Activated B cell treated with CpG ODN at 0.5 μM for 24 hours (primary cell): ENCODE data around the gene RHOJ. TPM values are rescaled to one million over a fixed set of nuclear protein-coding genes. Genes with fewer than 3 reads are reported as not detected.
"Not testable (repeated sequence)": the region's sequence is repeated elsewhere in the genome, so short reads cannot be mapped to it uniquely, and the experiment has no call there.

Source experiments
- ATAC-seq: fragments of 200-7000 bp; cut with Tn5 transposase; one replicate; pipeline ENCODE4 v1.10.0; 2021; ENCODE audit warnings: low read depth, mild to moderate bottlenecking, moderate library complexity
- CTCF ChIA-PET: fragments of 350-600 bp; sonication (Branson Sonifier 250); formaldehyde crosslinking; loops from one replicate; lab custom pipeline; 2021; ENCODE audit warnings: antibody characterized with exemption; lab: Charles Lee
- POLR2A ChIA-PET: fragments of 350-600 bp; sonication (Branson Sonifier 250); formaldehyde crosslinking; loops from one replicate; lab custom pipeline; 2021; ENCODE audit warnings: antibody characterized with exemption; lab: Charles Lee
- DNase-seq: peaks from one replicate; pipeline ENCODE4 v3.0.0; 2022
- H3K27ac Mint-ChIP-seq: one replicate; pipeline ENCODE4 v1.8.0; 2020; ENCODE audit warnings: mixed read lengths
- H3K27me3 Mint-ChIP-seq: one replicate; pipeline ENCODE4 v1.8.0; 2021; ENCODE audit warnings: mixed read lengths
- H3K36me3 Mint-ChIP-seq: one replicate; pipeline ENCODE4 v1.8.0; 2021; ENCODE audit warnings: low read depth, mixed read lengths
- H3K4me1 Mint-ChIP-seq: one replicate; pipeline ENCODE4 v1.8.0; 2021; ENCODE audit warnings: mixed read lengths
- H3K4me3 Mint-ChIP-seq: one replicate; pipeline ENCODE4 v1.8.0; 2020; ENCODE audit warnings: mild to moderate bottlenecking, mixed read lengths
- H3K9me3 Mint-ChIP-seq: one replicate; pipeline ENCODE4 v1.8.0; 2020; ENCODE audit warnings: mixed read lengths
- intact Hi-C: fragments of 100-400 bp; cut with micrococcal nuclease; formaldehyde crosslinking; loops from one replicate; pipeline ENCODE4 v1.15.1; 2024
- total RNA-seq: library from RNA; stranded (reverse); gene quantifications from 2 replicates; pipeline ENCODE4 v1.2.3, GENCODE V29; 2022
- TF ChIP-seq, protein P1 (sequence below): fragments of 200-600 bp; IDR thresholded peaks from one replicate; pipeline ENCODE4 v1.8.0; 2022; ENCODE audit warnings: antibody characterized with exemption, mild to moderate bottlenecking

The RHOJ gene
- total RNA-seq, 1 donor from 2014 or later = not detected

GRCh38 chr14:63276492-63277342 is 72.5 kb downstream of the RHOJ start:
- peak; percentile 31 for ATAC-seq
- no peak overlapping the region for H3K4me3 Mint-ChIP-seq

GRCh38 chr14:63277591-63278183 is 73.4 kb downstream of the RHOJ start:
- POLR2A ChIA-PET = no interaction called here
- no peaks in the 10 kb centered on the region for H3K27me3 Mint-ChIP-seq
- H3K27ac Mint-ChIP-seq = no peak overlapping the region

More at GRCh38 chr14:63276492-63277342, 72.5 kb downstream of the RHOJ start:
- Mint-ChIP-seq H3K27me3 (no peaks in the 10 kb centered on the region), H3K4me1 (no peaks in the 10 kb centered on the region), H3K9me3 (no peaks in the 10 kb centered on the region), H3K36me3 (no peaks in the 10 kb centered on the region), H3K27ac (no peak overlapping the region)
- intact Hi-C loops = loop anchor here (1.0 kb wide), 1 partner anchor 1097 kb away; no protein-coding TSS in a partner anchor
- DNase-seq = no peak
- POLR2A ChIA-PET = no interaction called here
- CTCF ChIA-PET = interaction anchor here (0.7 kb wide), 1 partner anchor 30 kb away, joined by 4 read pairs; no protein-coding TSS in a partner anchor
- TF ChIP-seq, protein P1, sequence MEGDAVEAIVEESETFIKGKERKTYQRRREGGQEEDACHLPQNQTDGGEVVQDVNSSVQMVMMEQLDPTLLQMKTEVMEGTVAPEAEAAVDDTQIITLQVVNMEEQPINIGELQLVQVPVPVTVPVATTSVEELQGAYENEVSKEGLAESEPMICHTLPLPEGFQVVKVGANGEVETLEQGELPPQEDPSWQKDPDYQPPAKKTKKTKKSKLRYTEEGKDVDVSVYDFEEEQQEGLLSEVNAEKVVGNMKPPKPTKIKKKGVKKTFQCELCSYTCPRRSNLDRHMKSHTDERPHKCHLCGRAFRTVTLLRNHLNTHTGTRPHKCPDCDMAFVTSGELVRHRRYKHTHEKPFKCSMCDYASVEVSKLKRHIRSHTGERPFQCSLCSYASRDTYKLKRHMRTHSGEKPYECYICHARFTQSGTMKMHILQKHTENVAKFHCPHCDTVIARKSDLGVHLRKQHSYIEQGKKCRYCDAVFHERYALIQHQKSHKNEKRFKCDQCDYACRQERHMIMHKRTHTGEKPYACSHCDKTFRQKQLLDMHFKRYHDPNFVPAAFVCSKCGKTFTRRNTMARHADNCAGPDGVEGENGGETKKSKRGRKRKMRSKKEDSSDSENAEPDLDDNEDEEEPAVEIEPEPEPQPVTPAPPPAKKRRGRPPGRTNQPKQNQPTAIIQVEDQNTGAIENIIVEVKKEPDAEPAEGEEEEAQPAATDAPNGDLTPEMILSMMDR = no peak

GRCh38 chr14:63279933-63280332 is 75.7 kb downstream of the RHOJ start:
- intact Hi-C loops, H3K4me1 Mint-ChIP-seq, H3K27me3 Mint-ChIP-seq, H3K9me3 Mint-ChIP-seq, H3K4me3 Mint-ChIP-seq, POLR2A ChIA-PET, CTCF ChIA-PET, DNase-seq, H3K36me3 Mint-ChIP-seq, H3K27ac Mint-ChIP-seq, ATAC-seq: not testable (repeated sequence)

More at GRCh38 chr14:63277591-63278183, 73.4 kb downstream of the RHOJ start:
- ATAC-seq = no peak
- H3K4me3 Mint-ChIP-seq = no peak overlapping the region
- H3K4me1 Mint-ChIP-seq = no peaks in the 10 kb centered on the region
- no peaks in the 10 kb centered on the region for H3K36me3 Mint-ChIP-seq
- intact Hi-C loops = no loop called here
- DNase-seq = no peak
- CTCF ChIA-PET = interaction anchor here (1.0 kb wide), 1 partner anchor 1115 kb away, joined by 3 read pairs; no protein-coding TSS in a partner anchor
- no peaks in the 10 kb centered on the region for H3K9me3 Mint-ChIP-seq
- TF ChIP-seq, protein P1 = no peak

- intact Hi-C loops = no loop called here
- TF ChIP-seq, protein P1 = no peak
- DNase-seq (no peak), ATAC-seq (no peak)
- POLR2A ChIA-PET = no interaction called here
- CTCF ChIA-PET = no interaction called here
- Mint-ChIP-seq H3K4me1 (no peaks in the 10 kb centered on the region), H3K9me3 (no peaks in the 10 kb centered on the region), H3K27ac (no peak overlapping the region), H3K36me3 (no peaks in the 10 kb centered on the region), H3K27me3 (no peaks in the 10 kb centered on the region), H3K4me3 (no peak overlapping the region)
Observed at GRCh38 chr14:63282997-63283883, 79.0 kb downstream of the RHOJ start.

DNA sequence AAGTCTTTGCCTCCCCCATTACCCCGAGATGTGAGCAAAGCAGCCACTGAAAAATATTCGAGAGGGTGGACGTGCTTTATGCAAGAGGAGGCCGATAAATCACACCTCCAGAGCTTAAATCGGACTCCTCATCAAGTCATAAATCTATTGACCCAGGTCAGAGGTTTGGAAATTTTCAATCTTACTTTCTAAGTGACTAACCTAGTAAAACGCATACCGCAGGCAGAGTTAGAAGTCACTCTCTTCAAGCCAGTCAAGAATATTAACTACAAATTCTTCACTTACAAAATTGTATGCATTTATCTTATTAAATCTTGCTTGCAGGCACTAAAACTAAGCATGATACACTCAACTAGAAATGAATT is 79.6 kb downstream of the RHOJ start:
- ChIA-PET POLR2A (no interaction called here), CTCF (no interaction called here)
- Mint-ChIP-seq H3K9me3 (no peaks in the 10 kb centered on the region), H3K36me3 (no peaks in the 10 kb centered on the region), H3K27me3 (no peaks in the 10 kb centered on the region), H3K4me1 (no peaks in the 10 kb centered on the region), H3K27ac (no peak overlapping the region), H3K4me3 (no peak overlapping the region)
- DNase-seq (no peak), ATAC-seq (no peak)
- TF ChIP-seq, protein P1 = no peak
- intact Hi-C loops = no loop called here
